SIG-M5 treated with dmso at 0.1 percent for 504 hours (cell line): Measurements from ENCODE around the gene MAGI2.

ENCODE experiments used
- DNase-seq: peaks from one replicate; lab custom pipeline; 2025; ENCODE audit not compliant: unreplicated experiment; lab: John Stamatoyannopoulos, UW

MAGI2 gene

GRCh38 chr7:78207269-78207668, 1246.2 kb downstream of the MAGI2 start:
- DNase-seq: no peak

GRCh38 chr7:78206769-78207168, 1246.7 kb downstream of the MAGI2 start:
- DNase-seq: no peak

- no peak for DNase-seq
These were observed 1250.3 kb downstream of the MAGI2 start for GRCh38 chr7:78203042-78203720.

GRCh38 chr7:78198756-78199155, 1254.7 kb downstream of the MAGI2 start:
- DNase-seq: no peak

- no peak for DNase-seq
These were observed 1256.0 kb downstream of the MAGI2 start for GRCh38 chr7:78197447-78197846.

GRCh38 chr7:78195281-78195680, 1258.2 kb downstream of the MAGI2 start:
- DNase-seq: no peak

- no peak for DNase-seq
These were observed 1258.9 kb downstream of the MAGI2 start for GRCh38 chr7:78194611-78195010.

GRCh38 chr7:78191475-78192079, 1261.9 kb downstream of the MAGI2 start:
- no peak for DNase-seq

- DNase-seq: no peak
These were observed 1263.7 kb downstream of the MAGI2 start for GRCh38 chr7:78189762-78190161.

- DNase-seq: no peak
These were observed 1268.2 kb downstream of the MAGI2 start for GRCh38 chr7:78185149-78185745.

- no peak for DNase-seq
These were observed 1269.2 kb downstream of the MAGI2 start for GRCh38 chr7:78184299-78184698.

- no peak for DNase-seq
These were observed 1273.5 kb downstream of the MAGI2 start for GRCh38 chr7:78179827-78180477.

GRCh38 chr7:78179211-78179610, 1274.3 kb downstream of the MAGI2 start:
- DNase-seq: no peak

GRCh38 chr7:78178319-78178718, 1275.1 kb downstream of the MAGI2 start:
- no peak for DNase-seq

GRCh38 chr7:78176171-78176570, 1277.3 kb downstream of the MAGI2 start:
- DNase-seq: no peak

- DNase-seq: no peak
These were observed 1278.0 kb downstream of the MAGI2 start for GRCh38 chr7:78175330-78176100.

- no peak for DNase-seq
These were observed 1279.8 kb downstream of the MAGI2 start for GRCh38 chr7:78173666-78174065.

GRCh38 chr7:78172933-78173591, 1280.4 kb downstream of the MAGI2 start:
- no peak for DNase-seq

- no peak for DNase-seq
These were observed 1281.2 kb downstream of the MAGI2 start for GRCh38 chr7:78172267-78172757.

- no peak for DNase-seq
These were observed 1282.1 kb downstream of the MAGI2 start for GRCh38 chr7:78171398-78171797.

- no peak for DNase-seq
These were observed 1282.7 kb downstream of the MAGI2 start for GRCh38 chr7:78170815-78171214.
